K562 (cell line): ENCODE results near the gene SLC36A1. TPM values are rescaled to one million over a fixed set of nuclear protein-coding genes. Genes with fewer than 3 reads are reported as not detected.

Experiments used
- CREB3 ChIP-seq: fragments of 450-650 bp; conservative IDR thresholded peaks from 2 replicates; pipeline ENCODE4 v1.6.1; 2016; ENCODE audit warnings: missing genetic modification characterization, low read depth, mild to moderate bottlenecking, missing compliant biosample characterization, moderate library complexity
- PCBP1 ChIP-seq: fragments of 200-400 bp; formaldehyde crosslinking; IDR thresholded peaks from 2 replicates; pipeline ENCODE4 v1.6.1; 2018; ENCODE audit warnings: mild to moderate bottlenecking, low read depth, low read length; ENCODE audit not compliant: poor library complexity, severe bottlenecking
- PHB ChIP-seq: fragments of 250-450 bp; sonication (Bioruptor Pico); IDR thresholded peaks from 2 replicates; pipeline ENCODE4 v1.5.0; 2021
- RERE ChIP-seq: sonication (generic); formaldehyde crosslinking; IDR thresholded peaks from 2 replicates; pipeline ENCODE4 v1.8.0; 2023; ENCODE audit warnings: missing genetic modification reagents, mild to moderate bottlenecking, borderline replicate concordance
- THAP12 ChIP-seq: fragments of 250-450 bp; sonication (Bioruptor Pico); IDR thresholded peaks from 2 replicates; pipeline ENCODE4 v1.9.0; 2021; ENCODE audit warnings: mild to moderate bottlenecking, inconsistent platforms
- ZNF165 ChIP-seq: fragments of 250-450 bp; sonication (Bioruptor Pico); IDR thresholded peaks from 2 replicates; pipeline ENCODE4 v1.4.0; 2020; ENCODE audit warnings: borderline replicate concordance
- ZNF3 ChIP-seq: fragments of 250-450 bp; sonication (Bioruptor Pico); IDR thresholded peaks from 2 replicates; pipeline ENCODE4 v1.5.0; 2021; ENCODE audit warnings: mild to moderate bottlenecking, moderate library complexity
- ZNF518B ChIP-seq: fragments of 250-450 bp; sonication (Bioruptor Pico); IDR thresholded peaks from 2 replicates; pipeline ENCODE4 v1.5.0; 2021; ENCODE audit warnings: mild to moderate bottlenecking, moderate library complexity
- ZNF699 ChIP-seq: fragments of 250-450 bp; sonication (Bioruptor Pico); IDR thresholded peaks from 2 replicates; pipeline ENCODE4 v1.8.0; 2021; ENCODE audit warnings: mild to moderate bottlenecking, moderate library complexity; ENCODE audit not compliant: insufficient replicate concordance
- polyA plus RNA-seq, 8 experiments: library from polyadenylated mRNA; depleted of rRNA in 4 of 8; stranded (reverse) in 5 of 8; unstranded in 3 of 8; fragments of >200 nt; fragmentation: Nextera tagmentation in 2 of 8; fragmentation: Illumina TruSeq in 1 of 8; extraction: Ambion mirVana in 2 of 8; extraction: Trizol in 1 of 8; gene quantifications; 2 replicates each; pipeline versions ENCODE4 v1.2.1 to v1.2.3, GENCODE V29; 2011 to 2014; ENCODE audit warnings: inconsistent platforms in 1 of 8, missing spikeins in 1 of 8
- total RNA-seq, 7 experiments: library from RNA; depleted of rRNA in 6 of 7; stranded (reverse); fragments of >200 nt in 6 of 7; fragmentation: Illumina TruSeq in 2 of 7; extraction: Trizol in 2 of 7; gene quantifications; 2 replicates each; pipeline versions ENCODE4 v1.2.1 to v1.2.3, GENCODE V29; 2011 to 2021; ENCODE audit warnings: low replicate concordance in 1 of 7
- TF ChIP-seq, protein P1 (sequence below): fragments of 250-450 bp; sonication (Bioruptor Pico); IDR thresholded peaks from 2 replicates; pipeline ENCODE4 v1.5.0; 2021
- TF ChIP-seq, protein P2 (sequence below): fragments of 450-650 bp; IDR thresholded peaks from 2 replicates; pipeline ENCODE4 v1.6.1; 2017; ENCODE audit warnings: antibody characterized with exemption

The SLC36A1 gene
- total and polyA plus RNA-seq, 9 of the 15 experiments (the other 6 are each of a cell fraction or from before 2014, with no cell fraction given): 1.6 to 8.4 (median 4.6) TPM

GRCh38 chr5:151487544-151487943 lies 40.1 kb downstream of the SLC36A1 start (continued):
- no peak for TF ChIP-seq RERE (CRISPR knock-in tag)
- no peak for TF ChIP-seq THAP12 (CRISPR knock-in tag)
- TF ChIP-seq, protein P1, sequence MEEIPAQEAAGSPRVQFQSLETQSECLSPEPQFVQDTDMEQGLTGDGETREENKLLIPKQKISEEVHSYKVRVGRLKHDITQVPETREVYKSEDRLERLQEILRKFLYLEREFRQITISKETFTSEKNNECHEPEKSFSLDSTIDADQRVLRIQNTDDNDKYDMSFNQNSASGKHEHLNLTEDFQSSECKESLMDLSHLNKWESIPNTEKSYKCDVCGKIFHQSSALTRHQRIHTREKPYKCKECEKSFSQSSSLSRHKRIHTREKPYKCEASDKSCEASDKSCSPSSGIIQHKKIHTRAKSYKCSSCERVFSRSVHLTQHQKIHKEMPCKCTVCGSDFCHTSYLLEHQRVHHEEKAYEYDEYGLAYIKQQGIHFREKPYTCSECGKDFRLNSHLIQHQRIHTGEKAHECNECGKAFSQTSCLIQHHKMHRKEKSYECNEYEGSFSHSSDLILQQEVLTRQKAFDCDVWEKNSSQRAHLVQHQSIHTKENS (CRISPR knock-in tag): no peak
- no peak for TF ChIP-seq CREB3 (tag)
- no peak for TF ChIP-seq PHB
- TF ChIP-seq, protein P2, sequence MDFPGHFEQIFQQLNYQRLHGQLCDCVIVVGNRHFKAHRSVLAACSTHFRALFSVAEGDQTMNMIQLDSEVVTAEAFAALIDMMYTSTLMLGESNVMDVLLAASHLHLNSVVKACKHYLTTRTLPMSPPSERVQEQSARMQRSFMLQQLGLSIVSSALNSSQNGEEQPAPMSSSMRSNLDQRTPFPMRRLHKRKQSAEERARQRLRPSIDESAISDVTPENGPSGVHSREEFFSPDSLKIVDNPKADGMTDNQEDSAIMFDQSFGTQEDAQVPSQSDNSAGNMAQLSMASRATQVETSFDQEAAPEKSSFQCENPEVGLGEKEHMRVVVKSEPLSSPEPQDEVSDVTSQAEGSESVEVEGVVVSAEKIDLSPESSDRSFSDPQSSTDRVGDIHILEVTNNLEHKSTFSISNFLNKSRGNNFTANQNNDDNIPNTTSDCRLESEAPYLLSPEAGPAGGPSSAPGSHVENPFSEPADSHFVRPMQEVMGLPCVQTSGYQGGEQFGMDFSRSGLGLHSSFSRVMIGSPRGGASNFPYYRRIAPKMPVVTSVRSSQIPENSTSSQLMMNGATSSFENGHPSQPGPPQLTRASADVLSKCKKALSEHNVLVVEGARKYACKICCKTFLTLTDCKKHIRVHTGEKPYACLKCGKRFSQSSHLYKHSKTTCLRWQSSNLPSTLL: no peak
- no peak for TF ChIP-seq ZNF165
- no peak for TF ChIP-seq ZNF699 (CRISPR knock-in tag)
- no peak for TF ChIP-seq ZNF3 (CRISPR knock-in tag)
- no peak for TF ChIP-seq PCBP1
- TF ChIP-seq ZNF518B (CRISPR knock-in tag): no peak
